Ramos (cell line): ENCODE measurements around the gene RBMS1.

Experiments used
- in situ Hi-C: fragments of 300-500 bp; cut with MboI; formaldehyde crosslinking; loops from one replicate; pipeline ENCODE4 v1.14.3; 2022; ENCODE audit warnings: low sequenced_read_pairs; ENCODE audit not compliant: unreplicated experiment

Gene RBMS1

GRCh38 chr2:160418398-160418765 lies 75.2 kb downstream of the RBMS1 start:
- in situ Hi-C loops = no loop called here

- in situ Hi-C loops = no loop called here
Measured at GRCh38 chr2:160417745-160418397, 75.7 kb downstream of the RBMS1 start.

- in situ Hi-C loops = no loop called here
Measured at GRCh38 chr2:160415991-160416390, 77.6 kb downstream of the RBMS1 start.

GRCh38 chr2:160411955-160412354 lies 81.7 kb downstream of the RBMS1 start:
- in situ Hi-C loops = no loop called here

GRCh38 chr2:160411167-160411566 lies 82.4 kb downstream of the RBMS1 start:
- in situ Hi-C loops = no loop called here

- in situ Hi-C loops = no loop called here
Measured at GRCh38 chr2:160409480-160409879, 84.1 kb downstream of the RBMS1 start.

GRCh38 chr2:160408959-160409291 lies 84.7 kb downstream of the RBMS1 start:
- in situ Hi-C loops = no loop called here

- in situ Hi-C loops = no loop called here
Measured at GRCh38 chr2:160408173-160408958, 85.2 kb downstream of the RBMS1 start.

- in situ Hi-C loops = no loop called here
Measured at GRCh38 chr2:160407393-160408172, 86.0 kb downstream of the RBMS1 start.

GRCh38 chr2:160406591-160407392 lies 86.8 kb downstream of the RBMS1 start:
- in situ Hi-C loops = no loop called here

GRCh38 chr2:160405077-160405867 lies 88.3 kb downstream of the RBMS1 start:
- in situ Hi-C loops = no loop called here

- in situ Hi-C loops = no loop called here
Measured at GRCh38 chr2:160402997-160403979, 90.3 kb downstream of the RBMS1 start.

GRCh38 chr2:160402501-160402900 lies 91.1 kb downstream of the RBMS1 start:
- in situ Hi-C loops = no loop called here

- in situ Hi-C loops = no loop called here
Measured at GRCh38 chr2:160401895-160402294, 91.7 kb downstream of the RBMS1 start.

- in situ Hi-C loops = no loop called here
Measured at GRCh38 chr2:160399880-160400279, 93.7 kb downstream of the RBMS1 start.

GRCh38 chr2:160397530-160397865 lies 96.1 kb downstream of the RBMS1 start:
- in situ Hi-C loops = no loop called here

GRCh38 chr2:160394153-160394552 lies 99.5 kb downstream of the RBMS1 start:
- in situ Hi-C loops = no loop called here

GRCh38 chr2:160392201-160392600 lies 101.4 kb downstream of the RBMS1 start:
- in situ Hi-C loops = no loop called here
